CD4-positive, alpha-beta T cell treated with Interleukin-4 for 4 hours (primary cell): ENCODE measurements around the gene DNMT1.

Experiments
- DNase-seq: peaks from one replicate; pipeline ENCODE4 v3.0.0-alpha.2; 2020

The DNMT1 gene

DNA sequence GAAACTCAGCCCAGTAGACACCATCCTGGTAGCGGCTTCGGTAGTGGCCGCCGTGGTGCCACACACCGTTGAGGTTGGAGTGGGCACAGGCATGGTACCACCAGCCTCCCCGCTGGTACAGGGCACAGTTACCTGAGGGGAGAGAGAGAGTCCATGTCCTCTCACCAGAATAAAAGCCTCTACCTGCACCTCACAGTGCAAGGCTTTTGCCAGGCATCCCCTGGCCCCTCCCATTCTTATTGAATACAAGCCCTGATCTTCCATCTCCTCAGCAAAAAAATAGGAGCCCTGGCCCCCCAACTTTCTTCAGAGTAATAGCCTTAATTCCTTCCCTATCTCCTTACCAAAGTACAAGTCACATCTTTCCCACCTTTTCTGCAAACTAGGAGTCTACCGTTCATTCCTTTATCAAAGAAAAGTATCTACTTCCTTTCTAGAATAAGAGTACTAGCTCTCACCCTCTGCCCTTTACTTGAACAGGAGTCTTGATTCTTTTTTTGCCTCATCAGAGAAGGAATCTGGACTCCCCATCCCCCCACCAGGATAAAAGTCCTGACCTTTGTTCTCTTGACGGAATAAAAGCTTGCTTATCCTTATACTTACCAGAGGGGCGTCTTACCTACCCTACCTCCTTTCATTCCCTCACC lies 102.0 kb downstream of the DNMT1 start:
- no peak for DNase-seq

DNA sequence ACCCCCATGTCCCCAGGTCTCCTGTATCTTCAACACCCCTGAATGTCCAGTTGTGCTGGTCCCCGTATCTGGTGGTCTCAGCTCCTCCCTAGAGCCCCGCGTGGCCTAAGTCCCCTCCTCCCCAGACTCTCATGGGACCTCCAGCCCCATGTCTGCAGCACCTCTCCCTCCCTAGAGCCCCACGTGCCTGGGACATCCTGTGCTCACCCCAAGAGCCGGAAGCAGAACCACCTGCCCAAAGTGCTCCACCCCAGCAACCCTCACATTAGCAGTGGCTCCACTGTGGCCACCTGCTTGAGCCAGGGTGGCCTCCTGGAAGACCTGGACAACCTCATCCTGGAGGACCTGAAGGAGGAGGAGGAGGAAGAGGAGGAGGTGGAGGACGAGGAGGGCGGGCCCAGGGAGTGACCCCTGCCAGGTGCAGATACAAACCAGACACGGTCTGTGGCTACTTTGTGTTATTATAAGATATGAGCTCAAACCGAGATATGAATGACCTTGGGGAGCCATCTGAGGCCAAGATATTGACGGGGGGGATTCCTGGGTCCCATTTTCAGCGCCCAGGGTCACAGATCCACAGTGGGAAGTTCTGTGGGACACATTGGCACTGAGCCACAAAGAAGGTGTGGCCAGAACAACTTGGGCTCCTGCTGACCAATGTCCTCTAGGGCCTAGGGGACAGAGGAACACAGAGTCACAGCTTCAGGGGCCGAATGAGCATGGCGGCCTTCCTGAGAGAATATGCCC lies 102.7 kb downstream of the DNMT1 start:
- DNase-seq = no peak

DNA sequence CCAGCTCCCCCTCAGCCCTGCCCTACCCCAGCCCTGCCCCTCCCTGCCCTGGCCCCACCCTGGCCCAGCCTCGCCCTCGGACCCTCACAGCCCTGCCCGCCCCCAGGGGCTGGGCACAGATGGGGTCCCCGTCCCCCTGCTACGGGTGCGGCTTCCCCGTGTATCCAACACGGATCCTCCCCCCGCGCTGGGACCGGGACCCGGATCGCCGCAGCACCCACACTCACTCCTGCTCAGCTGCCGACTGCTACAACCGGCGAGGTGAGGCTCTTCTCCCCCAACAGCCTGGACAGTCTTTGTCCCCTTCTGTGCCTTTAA lies 103.4 kb downstream of the DNMT1 start:
- DNase-seq = no peak

DNA sequence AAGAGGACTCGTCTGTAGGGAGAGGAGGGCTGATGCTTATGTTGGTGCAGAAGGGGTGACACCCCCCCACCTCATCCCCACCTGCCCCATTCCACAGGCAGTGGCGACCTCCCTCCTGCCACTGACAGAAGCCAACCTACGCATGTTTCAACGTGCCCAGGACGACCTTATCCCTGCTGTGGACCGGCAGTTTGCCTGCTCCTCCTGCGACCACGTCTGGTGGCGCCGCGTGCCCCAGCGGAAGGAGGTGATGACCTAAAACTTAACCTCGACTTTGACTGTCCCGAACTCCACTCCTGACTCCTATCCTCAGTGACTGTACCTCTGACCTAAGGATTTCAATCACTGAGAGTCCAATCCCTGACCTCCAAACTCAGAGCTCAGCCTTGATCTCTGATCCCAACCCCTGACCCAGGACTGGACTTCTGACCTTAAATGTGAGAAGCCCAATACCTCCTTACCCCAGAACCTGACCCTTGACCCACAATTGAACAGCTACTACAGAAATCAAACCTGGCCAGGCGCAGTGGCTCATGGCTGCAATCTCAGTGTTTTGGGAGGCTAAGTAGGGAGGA lies 104.9 kb downstream of the DNMT1 start:
- no peak for DNase-seq

DNA sequence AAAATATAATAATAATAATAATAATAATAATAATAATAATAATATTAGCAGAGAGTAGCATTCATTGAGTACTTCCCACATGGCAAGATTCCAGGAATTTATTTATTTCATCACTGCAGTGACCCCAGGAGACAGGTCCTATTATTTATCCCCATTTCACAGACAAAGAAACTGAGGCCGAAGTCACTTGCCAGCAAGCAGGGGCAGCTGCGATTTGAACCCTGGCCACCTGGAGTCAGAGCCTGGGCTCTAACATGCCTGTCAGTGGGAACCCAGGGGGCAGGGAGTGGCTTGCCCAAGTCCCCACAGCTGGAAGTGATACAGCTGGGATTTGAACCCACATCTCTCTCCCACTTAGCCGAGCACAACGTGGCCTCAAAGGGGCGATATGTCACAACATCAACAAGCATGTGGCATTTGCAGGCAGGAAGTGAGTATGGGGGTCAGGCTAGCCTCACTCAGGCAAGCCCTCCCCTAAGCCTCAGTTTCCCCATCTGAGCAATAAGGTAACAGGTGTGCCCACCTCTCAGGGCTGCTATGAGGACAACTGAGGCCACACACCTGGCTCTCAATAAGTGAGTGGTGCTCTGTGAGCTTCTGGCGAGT lies 105.7 kb downstream of the DNMT1 start:
- no peak for DNase-seq

DNA sequence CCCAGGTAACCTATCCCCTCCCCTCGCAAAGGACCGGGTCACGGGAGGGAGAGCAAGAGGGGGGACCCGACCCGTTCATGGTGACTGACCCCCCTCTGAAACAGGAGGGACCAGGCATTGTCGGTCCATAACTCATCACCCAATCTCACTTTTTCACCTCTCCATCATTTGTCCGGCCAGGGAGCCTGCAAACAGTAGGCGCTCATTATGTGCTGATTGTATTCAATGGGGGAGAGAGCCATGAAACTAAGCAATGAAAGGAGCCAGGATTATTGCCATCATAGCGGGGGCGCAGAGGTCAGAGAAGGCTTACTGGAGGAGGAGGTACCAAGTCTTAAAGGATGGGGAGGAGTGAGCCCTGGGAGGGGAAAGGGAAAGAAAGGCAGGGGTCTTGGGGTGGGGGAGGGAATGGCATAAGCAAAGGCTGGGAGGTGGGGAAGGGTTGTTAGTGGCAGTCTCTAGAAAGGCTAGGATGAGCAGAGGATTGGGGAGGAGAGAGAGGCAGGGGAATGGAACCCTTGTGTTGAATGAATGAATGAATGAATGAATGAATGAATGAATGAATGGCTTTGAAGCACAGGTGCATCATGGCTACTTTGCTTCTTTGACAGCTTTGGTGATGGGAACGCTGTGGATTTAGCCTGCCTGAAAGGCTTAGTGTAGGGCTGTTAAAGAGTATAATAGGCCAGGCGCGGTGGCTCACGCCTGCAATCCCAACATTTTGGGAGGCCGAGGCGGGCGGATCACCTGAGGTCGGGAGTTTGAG lies 107.3 kb downstream of the DNMT1 start:
- no peak for DNase-seq

DNA sequence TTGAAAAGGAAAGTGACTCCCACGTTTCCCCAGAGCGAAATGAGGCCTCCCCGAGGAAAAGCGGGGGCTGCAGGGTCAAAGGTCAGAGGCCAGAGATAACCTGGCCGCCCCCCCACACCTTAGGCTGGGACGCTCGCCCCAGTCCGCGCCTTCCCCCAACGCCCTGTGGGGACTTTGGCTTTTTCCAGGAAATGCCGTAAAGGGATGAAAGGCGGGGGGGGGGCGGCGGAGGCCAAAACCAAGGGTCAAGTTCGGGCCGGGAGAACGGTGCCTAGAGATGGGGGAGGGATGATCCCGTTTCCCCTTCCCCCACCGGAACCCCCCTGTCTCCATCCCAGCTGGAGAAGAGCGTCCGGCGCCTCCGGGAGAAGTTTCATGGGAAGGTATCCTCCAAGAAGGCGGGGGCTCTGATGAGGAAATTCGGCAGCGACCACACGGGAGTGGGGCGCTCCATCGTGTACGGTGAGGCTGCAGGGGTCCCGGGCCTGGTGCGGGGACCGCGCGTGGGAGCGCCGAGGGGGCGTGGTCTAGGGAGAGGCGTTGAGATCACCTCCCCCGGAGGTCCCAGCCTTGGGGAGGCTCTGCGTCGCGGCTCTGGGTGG lies 108.1 kb downstream of the DNMT1 start:
- DNase-seq = no peak

DNA sequence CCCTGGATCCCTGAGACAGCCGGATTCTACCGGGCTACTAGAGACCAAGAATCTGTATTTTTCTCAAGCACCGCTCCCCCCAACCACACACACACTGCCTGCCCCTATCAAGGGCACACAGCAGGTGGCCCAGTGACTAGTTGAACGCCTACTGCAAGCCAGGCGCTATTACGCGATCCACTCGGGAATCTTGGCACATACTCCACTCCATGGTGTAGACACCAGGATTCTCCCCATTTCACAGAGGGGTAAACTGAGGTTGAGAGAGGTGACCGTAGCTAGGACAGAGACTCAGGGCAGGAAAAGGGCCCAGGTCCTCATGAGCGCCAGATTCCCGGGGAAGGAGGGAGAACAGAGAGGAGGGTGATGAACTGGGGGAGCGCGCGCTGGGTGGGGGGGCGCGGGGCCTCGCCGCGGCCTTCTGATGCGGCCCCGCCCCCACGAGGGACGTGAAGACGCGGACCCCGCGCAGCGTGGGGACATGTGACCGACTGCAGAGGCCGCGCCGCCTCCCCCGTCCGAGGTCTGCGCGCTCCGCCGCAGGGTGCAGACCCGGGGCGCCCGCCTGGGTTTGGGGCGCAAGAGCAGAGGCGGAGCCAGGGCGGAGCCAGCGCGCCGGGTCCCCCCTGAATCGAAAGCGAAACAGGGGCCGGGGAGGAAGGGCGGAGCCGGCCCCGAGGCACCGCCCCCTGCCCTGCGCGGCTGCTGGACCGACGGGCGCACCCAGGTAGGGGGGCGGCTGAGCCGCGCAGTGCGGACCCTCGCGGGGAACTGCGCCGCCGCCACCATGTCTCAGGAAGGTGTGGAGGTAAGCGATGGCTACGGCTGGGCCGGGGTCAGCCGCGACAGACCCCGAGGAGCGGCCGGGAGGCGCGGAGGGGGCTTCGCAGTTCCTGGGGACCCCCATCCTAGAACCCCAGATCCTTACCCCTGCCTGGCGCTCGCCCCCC lies 108.8 kb downstream of the DNMT1 start, which contains the start of gene SHFL:
Gene SHFL (plus strand): TSS at position 677 of the 950 bp plus-strand sequence. CDS start 111 bp downstream, at position 788.
- DNase-seq = peak; percentile 83

DNA sequence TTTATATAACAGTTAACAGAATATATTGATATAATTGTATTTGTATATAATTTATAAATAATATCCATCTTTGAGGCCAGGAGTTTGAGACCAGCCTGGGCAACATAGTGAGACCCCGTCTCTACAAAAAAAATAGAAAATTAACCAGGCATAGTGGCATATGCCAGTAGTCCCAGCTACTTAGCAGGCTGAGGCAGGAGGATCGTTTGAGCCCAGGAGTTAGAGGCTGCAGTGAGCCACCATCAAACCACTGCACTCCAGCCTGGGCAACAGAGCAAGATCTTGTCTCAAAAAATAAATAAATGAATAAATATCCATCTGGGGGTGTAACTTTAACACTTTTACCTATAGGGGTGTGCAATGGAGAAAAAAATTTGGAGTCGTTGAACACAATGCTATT lies 110.0 kb downstream of the DNMT1 start:
- DNase-seq = no peak

DNA sequence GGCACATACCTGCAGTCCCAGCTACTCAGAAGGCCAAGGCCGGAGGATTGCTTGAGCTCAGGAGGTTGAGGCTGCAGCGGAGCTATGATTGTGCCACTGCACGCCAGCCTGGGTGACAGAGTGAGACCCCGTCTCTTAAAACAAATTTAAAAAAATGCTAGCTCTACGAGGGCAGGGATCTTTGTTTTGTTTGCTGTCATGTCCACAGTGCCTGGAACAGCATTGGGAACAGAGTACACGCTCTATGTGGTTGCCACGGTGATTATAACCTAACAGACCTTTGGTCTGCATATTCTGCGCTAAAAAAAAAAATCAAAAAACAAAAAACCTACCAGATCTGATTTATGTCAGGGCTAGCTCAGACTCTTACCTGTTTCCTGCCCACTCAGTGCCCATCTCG lies 110.8 kb downstream of the DNMT1 start:
- DNase-seq = no peak
